Stimulated activated CD8-positive, alpha-beta memory T cell treated with anti-CD3 and anti-CD28 coated beads, Interleukin-12 subunit alpha, Interleukin-12 subunit beta, amount 100 ng/mL, for 1 hour (primary cell): ENCODE measurements around the gene UQCR11.

Experiments used
- DNase-seq: peaks from one replicate; pipeline ENCODE4 v3.0.0-alpha.2; 2020; ENCODE audit warnings: low read depth

Gene UQCR11

DNA sequence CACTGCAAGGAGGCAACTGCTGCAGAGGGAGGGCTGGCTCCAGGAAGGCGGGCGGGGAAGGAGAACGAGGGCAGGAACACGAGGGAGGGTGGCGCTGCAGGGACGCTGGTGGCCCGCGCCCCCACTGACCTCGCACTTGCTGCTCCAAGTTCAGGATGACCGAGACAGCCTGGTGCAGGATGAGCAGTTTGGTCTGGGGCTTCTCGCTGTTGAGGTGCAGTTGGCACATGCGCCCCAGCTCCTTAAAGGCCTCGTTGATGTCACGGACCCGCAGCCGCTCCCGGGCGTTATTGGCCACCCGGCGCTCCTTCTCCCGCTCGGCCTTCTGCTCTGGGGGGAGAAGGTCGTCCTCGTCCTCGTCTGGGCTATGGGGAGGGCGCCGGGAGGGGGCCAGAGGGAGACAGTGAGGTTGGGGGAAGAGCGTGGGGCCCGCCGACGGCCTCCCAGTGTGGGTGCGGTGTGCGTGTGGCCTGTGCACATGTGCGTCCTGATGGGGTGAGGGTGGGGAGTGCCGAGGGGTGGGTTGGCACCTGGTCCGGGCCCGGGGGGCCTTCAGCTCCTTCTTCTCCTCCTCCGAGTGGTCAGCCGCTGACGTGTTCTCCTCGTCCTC lies 10.0 kb upstream of the UQCR11 start:
- DNase-seq, result no peak

DNA sequence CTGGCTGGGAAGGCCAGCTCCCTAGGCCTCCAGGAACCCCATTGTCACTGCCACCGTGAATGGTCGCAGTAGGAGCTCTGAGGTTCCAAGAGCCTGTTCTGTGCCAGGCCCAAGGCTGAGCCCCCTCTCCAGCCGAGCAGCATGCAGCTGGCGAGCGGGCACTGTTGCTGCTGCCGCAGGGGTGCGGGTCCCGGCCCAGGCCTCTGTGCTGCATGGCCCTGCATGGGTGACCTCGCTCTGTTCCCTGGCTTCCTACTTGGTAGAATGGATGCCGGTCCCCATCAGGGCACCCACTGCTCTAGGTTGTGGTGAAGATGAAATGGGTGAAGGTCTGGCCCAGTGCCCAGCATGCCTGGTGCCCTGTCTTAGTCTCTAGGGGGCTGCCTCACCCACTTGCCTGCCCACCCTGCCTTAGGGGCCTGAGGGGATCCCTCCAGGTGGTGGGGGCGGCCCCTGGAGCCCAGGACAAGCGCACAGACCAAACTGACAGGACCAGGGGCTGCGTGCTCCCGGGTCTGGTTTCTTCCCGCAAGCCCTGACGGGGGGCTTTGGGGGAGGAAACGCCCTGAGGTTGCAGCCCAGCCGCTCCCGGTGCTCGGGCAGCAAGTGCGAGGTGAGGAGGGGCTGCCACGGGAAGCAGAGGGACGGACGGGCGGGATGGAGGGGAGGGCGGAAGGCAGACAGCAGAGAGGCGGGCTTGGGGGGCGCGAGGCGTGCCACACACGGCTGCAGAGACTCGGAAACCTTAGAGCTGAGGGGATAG lies 8.7 kb upstream of the UQCR11 start:
- no peak for DNase-seq

- DNase-seq, result no peak
Measured at GRCh38 chr19:1613146-1613545, 7.9 kb upstream of the UQCR11 start.

GRCh38 chr19:1612114-1613086 lies 7.1 kb upstream of the UQCR11 start:
- DNase-seq, result no peak

- DNase-seq, result no peak
Measured at GRCh38 chr19:1611353-1611752, 6.1 kb upstream of the UQCR11 start.

DNA sequence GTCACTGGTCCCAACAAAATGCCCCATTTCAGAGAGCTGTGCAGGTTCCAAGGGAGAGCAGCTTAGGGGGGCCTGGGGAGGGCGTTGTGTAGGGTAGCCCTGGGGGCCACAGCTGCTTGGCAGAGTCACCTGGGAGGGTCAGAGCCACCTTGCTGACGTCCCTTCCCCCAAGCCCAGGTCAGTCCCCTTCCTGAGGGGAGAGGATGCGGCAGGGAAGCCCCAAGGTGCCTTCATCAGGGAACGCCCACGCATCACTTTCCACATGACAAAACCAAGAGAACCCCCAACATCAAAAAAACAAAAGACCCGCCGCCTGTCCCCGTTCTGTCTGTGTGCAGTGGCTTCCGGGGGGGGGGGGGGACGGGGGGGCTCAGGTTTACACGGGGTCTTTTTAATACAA lies 5.3 kb upstream of the UQCR11 start:
- DNase-seq, result no peak

DNA sequence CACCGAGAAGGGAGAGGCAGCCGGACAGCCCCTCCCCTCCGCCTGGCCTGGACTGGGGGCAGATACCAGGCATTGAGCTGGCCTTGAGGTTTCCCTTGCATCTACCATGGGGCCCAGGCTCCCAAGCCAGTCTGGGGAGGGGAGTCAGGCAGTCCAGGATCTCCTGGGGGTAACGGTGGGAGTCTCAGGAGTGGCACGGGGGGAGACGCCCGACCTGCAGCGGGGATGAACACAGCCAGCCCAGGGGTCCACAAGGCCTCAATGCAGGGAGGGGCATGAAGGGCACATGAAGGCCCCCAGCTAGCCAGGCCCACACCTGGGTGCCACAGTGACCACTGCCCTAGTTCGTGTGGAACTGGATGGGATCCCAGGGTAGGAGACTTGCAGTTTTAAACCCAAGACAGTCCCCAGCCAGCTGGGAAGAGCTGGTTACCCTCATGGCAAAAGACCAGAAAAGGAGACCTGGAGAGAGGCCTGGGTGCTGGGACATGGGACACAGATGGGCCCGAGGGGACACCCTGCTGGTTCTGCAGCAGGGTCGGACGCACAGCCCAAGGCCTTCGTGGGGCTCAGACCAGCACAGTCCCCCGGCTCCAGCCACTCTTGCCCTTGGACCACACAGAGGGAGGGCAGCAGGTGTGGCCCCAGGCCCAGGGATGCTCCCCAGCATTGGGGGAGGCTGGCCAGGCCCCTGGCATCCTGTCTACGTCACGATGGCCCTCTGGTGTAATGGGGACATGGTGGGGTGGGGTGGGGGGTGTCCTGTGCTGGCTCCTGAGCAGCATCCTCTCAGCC lies 4.6 kb upstream of the UQCR11 start:
- DNase-seq, result no peak

- no peak for DNase-seq
Measured at GRCh38 chr19:1609103-1609396, 3.8 kb upstream of the UQCR11 start.

- no peak for DNase-seq
Measured at GRCh38 chr19:1608359-1609102, 3.3 kb upstream of the UQCR11 start.

DNA sequence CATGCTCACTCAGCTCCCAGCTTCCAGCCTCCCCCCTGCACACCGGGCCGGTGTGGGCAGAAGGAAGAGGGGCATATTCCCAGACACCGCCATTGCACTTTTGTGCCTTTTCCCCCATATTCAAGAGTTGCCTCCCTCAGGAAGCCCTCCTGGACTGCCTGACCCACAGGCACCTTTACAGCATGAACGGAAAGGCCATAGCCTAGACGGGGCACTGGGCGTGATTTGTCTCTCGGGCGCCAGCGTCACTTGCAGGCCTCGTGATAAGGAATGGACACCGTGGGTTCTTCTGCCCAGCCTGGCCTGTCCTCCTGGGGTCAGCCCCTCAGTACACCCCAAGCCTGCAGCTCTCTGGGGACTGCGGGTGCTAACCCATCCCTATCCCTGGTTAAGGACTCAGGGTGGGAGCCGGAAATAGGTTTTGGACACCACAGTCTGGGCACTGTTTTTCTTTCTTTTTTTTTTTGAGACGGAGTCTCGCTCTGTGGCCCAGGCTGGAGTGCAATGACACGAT lies 933 bp upstream of the UQCR11 start:
- no peak for DNase-seq

DNA sequence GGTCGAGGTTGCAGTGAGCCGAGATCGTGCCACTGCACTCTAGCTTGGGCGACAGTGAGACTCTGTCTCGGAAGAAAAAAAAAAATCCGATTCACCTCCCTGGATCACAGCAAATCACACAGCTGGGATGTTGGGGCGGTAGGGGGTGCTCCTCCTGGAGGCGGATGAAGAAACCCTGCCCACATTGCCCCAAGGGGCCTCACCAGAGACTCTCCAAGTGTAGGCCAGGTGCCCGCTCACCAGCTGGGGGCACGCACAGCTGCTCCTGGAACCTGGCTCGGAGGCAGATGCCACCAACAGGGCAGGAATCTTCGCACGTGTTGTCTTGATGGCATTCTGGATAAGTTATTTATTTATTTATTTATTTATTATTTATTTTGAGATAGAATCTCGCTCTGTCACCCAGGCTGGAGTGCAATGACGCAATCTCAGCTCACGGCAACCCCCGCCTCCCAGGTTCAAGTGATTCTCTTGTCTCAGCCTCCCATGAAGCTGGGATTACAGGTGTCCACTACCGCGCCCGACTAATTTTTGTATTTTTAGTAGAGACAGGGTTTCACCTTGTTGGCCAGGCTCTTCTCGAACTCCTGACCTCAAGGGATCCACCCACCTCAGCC lies 3.1 kb downstream of the UQCR11 start:
- DNase-seq, result no peak

GRCh38 chr19:1601613-1602064 lies 3.6 kb downstream of the UQCR11 start:
- DNase-seq, result no peak

DNA sequence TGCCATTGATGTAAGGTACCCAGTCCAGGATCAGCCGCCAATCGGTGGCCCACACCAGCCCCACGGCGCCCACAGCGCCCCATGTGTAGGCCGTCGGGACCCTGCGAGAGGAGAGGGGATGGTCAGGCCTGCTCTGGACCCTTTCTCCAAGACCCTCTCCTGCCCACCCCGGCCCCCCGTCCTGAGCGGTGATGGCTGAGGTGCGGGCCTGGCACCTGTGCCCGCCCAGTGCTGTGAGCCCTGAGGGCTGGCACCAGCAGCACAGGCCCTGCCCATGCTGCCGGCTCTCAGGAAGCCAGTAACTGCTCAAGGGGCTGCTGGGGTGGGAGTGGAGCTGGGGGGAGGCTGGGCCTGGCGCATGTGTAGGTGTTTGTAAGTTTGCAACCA lies 5.8 kb downstream of the UQCR11 start:
- DNase-seq, result no peak

GRCh38 chr19:1598777-1599459 lies 6.3 kb downstream of the UQCR11 start:
- DNase-seq, result no peak

GRCh38 chr19:1593501-1593772 lies 11.8 kb downstream of the UQCR11 start:
- no peak for DNase-seq

DNA sequence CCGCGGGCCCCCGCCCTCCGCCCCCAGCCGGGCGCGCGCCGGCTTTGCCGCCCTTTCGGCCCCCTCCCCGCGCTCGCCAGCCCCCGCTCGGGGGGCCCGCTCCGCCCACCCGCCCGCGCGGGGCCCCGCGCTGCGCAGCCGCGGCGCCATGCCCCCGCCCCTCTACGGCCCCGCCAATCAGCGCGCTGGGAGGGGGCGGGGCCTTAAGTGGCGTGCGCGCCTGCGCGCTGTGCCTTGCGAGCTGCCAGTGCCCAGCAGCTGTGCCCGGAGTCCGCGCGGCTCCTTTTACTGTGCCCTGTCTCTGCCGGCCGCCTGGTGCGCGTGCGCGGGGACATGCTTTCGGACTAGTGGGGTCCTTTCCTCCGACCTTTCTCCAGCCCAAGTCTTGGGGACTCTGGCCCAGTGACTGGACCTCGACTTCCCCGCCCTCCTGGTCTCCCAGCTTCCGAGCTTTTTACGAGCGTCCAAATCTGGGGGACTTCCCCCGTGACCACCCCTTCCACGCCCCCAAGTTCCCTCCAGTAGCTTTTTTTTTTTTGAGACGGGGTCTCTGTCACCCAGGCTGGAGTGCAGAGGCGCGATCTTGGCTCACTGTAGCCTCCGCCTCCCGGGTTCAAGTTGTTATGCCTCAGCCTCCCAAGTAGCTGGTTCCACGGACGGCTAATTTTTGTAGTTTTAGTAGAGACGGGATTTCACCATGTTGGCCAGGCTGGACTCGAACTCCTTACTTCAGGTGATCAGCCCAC lies 12.3 kb downstream of the UQCR11 start, which contains the start of gene MBD3:
Gene MBD3 (minus strand): TSS at position 111 of the 746 bp plus-strand sequence. CDS start 234 bp downstream, outside the sequence.
- peak; percentile 78 for DNase-seq

GRCh38 chr19:1592024-1592754 lies 13.1 kb downstream of the UQCR11 start:
- DNase-seq, result peak; percentile 69

DNA sequence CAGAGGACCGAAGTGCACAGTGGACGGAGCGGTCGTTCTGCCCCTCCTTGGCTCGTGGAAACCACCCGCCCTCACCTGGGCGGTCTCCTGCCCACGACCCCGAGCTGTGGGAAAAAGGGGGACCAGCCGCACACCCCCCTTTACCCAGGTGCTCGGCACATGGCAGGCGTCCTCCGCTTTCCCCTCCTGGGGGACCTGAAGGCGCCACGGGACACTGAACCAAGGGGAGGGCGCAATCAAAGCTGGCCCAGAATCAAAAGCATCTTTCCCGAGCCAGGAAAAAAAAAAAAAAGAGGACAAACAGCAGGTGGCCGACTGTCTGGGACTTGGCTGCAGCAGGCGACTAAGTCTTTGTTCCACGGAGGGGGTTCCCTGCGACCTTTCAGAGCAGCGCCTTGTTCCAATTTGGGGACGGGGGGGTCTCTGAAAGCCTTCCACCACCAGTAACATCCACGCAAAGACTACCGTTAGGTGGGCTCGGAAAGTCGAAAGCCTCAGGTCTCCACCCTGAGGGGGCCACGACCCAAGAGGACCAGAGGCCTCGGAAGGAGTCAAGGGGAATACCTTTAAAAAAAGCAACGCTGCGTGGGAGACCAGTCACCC lies 13.7 kb downstream of the UQCR11 start:
- no peak for DNase-seq
